Measurements from ENCODE around the gene LARP6.
"Not testable (repeated sequence)": the region's sequence is repeated elsewhere in the genome, so short reads cannot be mapped to it uniquely, and the experiment has no call there.

The LARP6 gene

DNA sequence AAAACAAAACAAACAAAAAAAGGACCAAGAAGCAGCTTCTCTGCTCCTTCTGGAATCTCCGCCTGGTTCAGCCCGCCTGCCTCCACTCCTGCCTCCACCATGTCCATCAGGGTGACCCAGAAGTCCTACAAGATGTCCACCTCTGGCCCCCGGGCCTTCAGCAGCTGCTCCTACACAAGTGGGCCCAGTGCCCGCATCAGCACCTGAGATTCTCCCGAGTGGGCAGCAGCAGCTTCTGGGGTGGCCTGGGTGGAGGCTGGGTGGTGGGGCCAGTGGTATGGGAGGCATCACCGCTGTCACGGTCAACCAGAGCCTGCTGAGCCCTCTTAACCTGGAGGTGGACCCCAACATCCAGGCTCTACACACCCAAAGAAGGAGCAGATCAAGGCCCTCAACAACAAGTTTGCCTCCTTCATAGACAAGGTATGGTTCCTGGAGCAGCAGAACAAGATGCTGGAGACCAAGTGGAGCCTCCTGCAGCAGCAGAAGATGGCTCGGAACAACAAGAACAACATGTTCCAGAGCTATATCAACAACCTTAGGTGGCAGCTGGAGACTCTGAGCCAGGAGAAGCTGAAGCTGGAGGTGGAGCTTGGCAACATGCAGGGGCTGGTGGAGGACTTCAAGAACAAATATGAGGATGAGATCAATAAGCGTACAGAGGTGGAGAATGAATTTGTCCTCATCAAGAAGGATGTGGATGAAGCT, 4.8 kb upstream of the LARP6 start:
- DNase-seq (ENCODE audit: low read depth in 2 of 2): not testable (repeated sequence)

DNA sequence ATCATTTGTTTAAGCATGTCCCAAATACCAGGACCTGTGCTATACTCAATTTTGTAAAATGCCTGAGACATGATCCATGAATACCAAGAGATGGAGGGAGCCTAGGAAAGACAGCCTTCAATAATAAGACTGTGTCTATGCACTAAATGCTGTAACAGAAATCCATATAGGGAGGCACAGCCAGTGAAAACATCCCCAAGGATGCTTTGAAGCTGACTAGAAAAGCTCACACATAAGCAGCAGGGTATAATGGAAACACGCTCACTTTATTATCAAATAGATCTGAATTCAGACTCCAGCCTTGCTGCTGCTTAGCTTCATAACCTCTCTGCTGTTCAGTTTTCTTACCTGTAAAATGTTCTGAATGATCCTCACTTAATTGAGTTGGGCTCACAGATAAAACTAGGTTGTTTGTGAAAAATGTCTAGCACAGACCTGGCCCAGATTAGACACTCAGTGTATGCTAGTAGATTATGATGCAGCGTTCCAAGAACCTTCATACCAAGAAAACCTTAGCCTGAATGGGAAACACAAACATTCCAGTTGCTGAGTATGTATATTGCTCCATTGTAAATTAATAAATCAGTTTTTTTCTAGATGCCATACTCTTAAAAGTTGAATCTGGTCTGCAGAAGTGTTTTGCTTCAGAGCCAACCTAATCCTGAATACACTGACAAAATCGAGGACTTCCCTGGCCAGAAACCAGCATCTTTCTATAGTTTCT, 3.8 kb upstream of the LARP6 start:
- no peak for DNase-seq (ENCODE audit: low read depth in 2 of 2)

DNA sequence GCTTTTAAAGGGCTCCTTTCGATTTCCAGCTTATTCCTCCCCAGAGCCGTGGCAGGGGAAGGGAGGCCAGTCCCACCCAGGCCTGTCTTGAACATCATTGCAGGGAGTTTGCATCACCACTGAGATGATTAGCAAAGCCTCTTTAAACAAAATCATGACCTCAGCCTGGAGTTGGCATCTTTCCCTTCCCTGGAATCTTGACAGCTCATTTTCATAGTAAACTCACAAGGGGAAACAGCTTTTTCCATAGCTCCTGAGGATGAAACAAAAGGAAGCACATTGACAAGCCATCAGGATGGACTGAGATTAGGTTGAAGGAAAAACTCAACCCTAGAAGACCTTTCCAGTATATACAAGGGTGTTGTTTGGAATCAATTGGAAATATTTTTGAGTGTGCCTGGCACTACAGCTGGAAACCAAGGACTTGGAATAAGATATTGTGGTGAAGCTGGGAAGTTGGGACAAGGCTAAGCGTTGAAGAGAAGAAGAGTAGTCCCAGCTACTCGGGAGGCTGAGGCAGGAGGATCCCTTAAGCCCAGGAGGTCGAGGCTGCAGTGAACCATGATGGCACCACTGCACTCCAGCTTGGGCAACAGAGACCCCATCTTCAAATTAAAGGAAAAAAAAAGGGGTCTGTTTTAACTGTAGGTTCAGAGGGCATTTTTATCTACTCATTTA, 3.1 kb upstream of the LARP6 start:
- no peak for DNase-seq (ENCODE audit: low read depth in 2 of 2)

GRCh38 chr15:70856177-70856883, 2.4 kb upstream of the LARP6 start:
- DNase-seq (ENCODE audit: low read depth in 2 of 2): no peak

DNA sequence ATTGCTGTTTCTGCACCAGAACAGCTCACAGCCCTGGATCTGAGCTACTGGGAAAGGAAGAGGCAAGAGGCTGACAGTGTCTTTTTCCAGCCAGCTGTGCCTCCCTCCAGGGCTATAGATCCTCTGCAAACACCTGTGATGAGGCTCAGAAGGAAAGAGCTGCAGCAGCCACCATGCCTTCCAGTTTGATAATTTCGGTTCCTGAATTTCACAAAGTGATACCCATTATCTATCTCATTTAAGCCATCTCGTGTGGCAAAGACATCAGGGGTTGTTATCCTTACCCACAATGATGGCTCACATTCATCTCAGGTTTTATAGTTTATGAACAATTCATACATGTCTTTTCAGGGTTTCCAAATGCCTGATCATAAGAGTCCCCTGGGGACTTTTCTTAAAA, 1.8 kb upstream of the LARP6 start:
- DNase-seq (ENCODE audit: low read depth in 2 of 2): no peak

- DNase-seq (ENCODE audit: low read depth in 2 of 2): no peak
Measured at GRCh38 chr15:70854666-70854976, 664 bp upstream of the LARP6 start.

- peak in 1 of 2 donors; percentile 7 for DNase-seq (ENCODE audit: low read depth in 2 of 2)
Measured at GRCh38 chr15:70853318-70853972, 512 bp downstream of the LARP6 start.

- no peak for DNase-seq (ENCODE audit: low read depth in 2 of 2)
Measured at GRCh38 chr15:70852501-70853317, 1.2 kb downstream of the LARP6 start.

DNA sequence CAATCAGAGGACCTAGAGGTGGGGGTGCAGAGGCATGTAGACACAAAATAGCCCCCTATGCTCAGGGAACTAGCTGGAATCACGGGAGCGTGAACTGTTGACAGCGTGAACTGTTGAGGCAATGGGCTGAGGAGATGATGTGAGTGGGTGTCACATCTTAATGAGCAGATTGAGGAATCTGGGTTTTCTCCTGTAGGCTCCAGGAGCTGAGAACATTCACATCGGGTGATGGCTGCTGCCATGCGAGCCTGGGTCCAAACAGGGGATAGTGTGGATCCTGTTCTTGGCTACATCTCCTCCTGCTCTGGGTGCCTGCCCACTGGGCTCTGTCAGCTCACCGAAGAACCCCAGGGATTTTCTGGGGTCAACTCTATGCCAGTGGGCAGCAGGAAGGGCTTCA, 2.1 kb downstream of the LARP6 start:
- DNase-seq (ENCODE audit: low read depth in 2 of 2): no peak

- DNase-seq (ENCODE audit: low read depth in 2 of 2): no peak
Measured at GRCh38 chr15:70845602-70846360, 8.2 kb downstream of the LARP6 start.

DNA sequence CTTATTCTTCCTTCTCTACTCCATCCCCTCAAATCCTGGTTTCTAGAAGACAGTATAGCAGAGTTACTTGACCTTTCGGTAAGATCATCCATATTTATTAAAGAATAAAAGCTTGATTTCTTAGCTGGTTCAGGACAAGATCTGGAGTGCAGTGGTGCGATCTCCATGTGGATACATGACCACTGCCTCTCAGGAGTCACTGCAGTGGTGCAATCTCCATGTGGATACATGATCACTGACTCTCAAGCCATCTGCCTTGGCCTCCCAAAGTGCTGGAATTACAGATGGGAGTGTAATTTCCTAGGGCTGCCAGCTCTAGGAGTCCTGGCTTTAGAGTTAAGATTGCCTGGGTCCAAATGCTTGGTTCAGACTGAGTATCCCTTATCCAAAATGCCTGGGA, 16.5 kb downstream of the LARP6 start:
- no peak for DNase-seq (ENCODE audit: low read depth in 2 of 2)

GRCh38 chr15:70835841-70836240, 18.1 kb downstream of the LARP6 start:
- no peak for DNase-seq (ENCODE audit: low read depth in 2 of 2)

DNA sequence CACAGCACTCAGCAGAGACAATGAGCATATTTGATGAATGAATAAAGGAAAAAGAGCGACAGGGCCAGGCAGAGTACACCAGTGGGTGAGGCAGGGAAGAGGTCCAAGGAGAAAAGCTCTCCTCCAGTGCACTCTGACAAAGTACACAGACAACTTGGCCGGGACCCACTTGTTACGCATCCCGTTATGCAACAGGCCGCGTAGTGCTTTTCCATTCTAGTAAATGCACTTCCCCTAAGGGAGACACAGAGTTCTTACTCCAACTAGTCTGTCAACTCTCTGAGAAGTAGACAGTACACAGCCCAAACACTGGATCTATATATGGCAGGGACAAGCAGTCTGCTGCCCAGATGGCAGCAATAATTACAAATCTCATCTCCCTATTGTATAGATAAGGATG, 18.5 kb downstream of the LARP6 start:
- no peak for DNase-seq (ENCODE audit: low read depth in 2 of 2)

- DNase-seq (ENCODE audit: low read depth in 2 of 2): no peak
Measured at GRCh38 chr15:70834999-70835398, 19.0 kb downstream of the LARP6 start.

DNA sequence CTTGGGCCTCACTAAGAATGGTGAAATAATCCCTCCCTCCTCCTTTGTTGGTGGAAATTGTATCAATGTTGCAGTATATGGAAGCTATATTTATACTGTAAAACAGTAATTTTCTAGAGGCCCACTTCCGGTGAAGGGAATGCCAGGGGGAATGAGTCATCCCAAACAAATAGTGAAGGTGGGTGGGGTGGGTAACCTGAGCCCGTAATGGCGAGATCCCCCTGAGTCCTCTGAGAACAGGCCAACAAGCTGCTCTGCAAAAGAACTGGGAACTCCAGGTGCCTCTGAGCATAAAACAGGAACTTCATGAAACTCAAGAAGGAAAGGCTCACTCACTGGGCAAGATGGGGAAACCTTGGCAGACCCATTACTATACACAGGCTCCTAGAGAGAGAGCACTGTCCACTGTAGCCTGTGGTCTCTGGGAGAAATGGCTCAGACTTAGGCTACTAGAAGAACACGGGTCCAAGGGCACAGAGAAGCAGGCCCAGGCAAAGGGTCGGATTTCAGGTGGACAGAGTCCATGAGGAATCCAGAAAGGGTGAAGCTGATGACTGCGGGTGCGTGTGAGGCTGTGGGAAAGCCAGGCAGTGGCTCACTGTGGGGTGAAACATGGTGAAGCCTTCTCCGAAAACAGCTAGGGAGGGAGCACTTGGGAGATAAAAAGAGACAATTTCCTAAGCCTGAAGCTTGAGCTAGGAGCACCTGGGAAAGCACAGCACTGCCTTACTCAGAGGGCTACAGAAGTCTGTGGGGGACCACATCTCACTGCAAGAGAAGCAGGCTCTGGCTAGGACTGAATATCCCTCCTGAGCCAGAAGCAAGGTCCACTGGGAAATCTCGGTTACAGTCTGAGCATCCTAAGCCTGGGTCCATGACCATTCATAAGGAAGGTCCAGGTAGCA, 19.8 kb downstream of the LARP6 start:
- DNase-seq (ENCODE audit: low read depth in 2 of 2): no peak

DNA sequence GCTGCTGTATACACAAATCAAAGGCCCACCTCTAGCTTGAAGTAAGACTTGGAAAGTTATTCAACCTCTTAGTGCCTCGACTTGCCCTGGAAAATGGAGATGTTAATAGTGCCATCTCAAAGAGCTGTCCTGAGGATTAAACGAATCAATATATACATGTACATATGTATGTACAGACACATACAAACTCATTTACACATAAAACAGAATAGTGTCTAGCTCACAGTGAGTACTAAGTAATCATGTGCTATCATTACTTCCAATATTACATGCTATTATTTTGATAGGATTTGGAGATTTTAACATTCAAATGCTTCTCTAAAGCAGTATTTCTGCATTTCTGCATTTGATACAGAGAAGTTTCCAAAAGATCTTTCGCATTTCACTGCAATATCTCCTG, 20.5 kb downstream of the LARP6 start:
- DNase-seq (ENCODE audit: low read depth in 2 of 2): no peak

GRCh38 chr15:70832176-70832575, 21.8 kb downstream of the LARP6 start:
- no peak for DNase-seq (ENCODE audit: low read depth in 2 of 2)

- DNase-seq (ENCODE audit: low read depth in 2 of 2): no peak
Measured at GRCh38 chr15:70831094-70831911, 22.7 kb downstream of the LARP6 start.
